H9 (cell line): ENCODE results near the gene CUEDC1. TPM values are rescaled to one million over a fixed set of nuclear protein-coding genes. Genes with fewer than 3 reads are reported as not detected.
"Not testable (repeated sequence)": the region's sequence is repeated elsewhere in the genome, so short reads cannot be mapped to it uniquely, and the experiment has no call there.

Experiments used
- DNase-seq: peaks from one replicate; pipeline ENCODE4 v3.0.0-alpha.2; 2017
- H2AFZ ChIP-seq: one replicate; pipeline ENCODE4 v1.6.1; 2013; ENCODE audit warnings: mild to moderate bottlenecking, low read length, control low read depth, moderate library complexity
- H2AK5ac ChIP-seq: 2 replicates; pipeline ENCODE4 v1.6.1; 2013; ENCODE audit warnings: low read length, control low read depth, mixed read lengths; ENCODE audit not compliant: insufficient read length
- H2BK120ac ChIP-seq: one replicate; pipeline ENCODE4 v1.6.1; 2013; ENCODE audit warnings: low read depth, mild to moderate bottlenecking, low read length, control low read depth, inconsistent platforms; ENCODE audit not compliant: poor library complexity, severe bottlenecking
- H2BK12ac ChIP-seq: 2 replicates; pipeline ENCODE4 v1.6.1; 2013; ENCODE audit warnings: low read length, control low read depth, mixed read lengths, low read depth; ENCODE audit not compliant: insufficient read length
- H2BK15ac ChIP-seq: 2 replicates; pipeline ENCODE4 v1.6.1; 2013; ENCODE audit warnings: low read depth, low read length, control low read depth
- H2BK20ac ChIP-seq: one replicate; pipeline ENCODE4 v1.6.1; 2013; ENCODE audit warnings: low read depth, mild to moderate bottlenecking, low read length, control low read depth, inconsistent platforms; ENCODE audit not compliant: poor library complexity, severe bottlenecking
- H2BK5ac ChIP-seq: 2 replicates; pipeline ENCODE4 v1.6.1; 2013; ENCODE audit warnings: low read length, control low read depth, mixed read lengths; ENCODE audit not compliant: insufficient read length
- H3K14ac ChIP-seq: 2 replicates; pipeline ENCODE4 v1.6.1; 2013; ENCODE audit warnings: low read length, control low read depth; ENCODE audit not compliant: insufficient read depth
- H3K18ac ChIP-seq: 2 replicates; pipeline ENCODE4 v1.6.1; 2013; ENCODE audit warnings: low read depth, mild to moderate bottlenecking, mixed read lengths, low read length, control low read depth; ENCODE audit not compliant: insufficient read length
- H3K23ac ChIP-seq: 2 replicates; pipeline ENCODE4 v1.6.1; 2013; ENCODE audit warnings: low read length, control low read depth, mixed read lengths, low read depth; ENCODE audit not compliant: insufficient read length
- H3K23me2 ChIP-seq: 2 replicates; pipeline ENCODE4 v1.6.1; 2013; ENCODE audit warnings: low read depth, mild to moderate bottlenecking, mixed read lengths, low read length, control low read depth; ENCODE audit not compliant: insufficient read length, poor library complexity, severe bottlenecking
- H3K27ac ChIP-seq: 2 replicates; pipeline ENCODE4 v1.5.1; 2013; ENCODE audit warnings: low read length, control low read depth, mixed read lengths, low read depth; ENCODE audit not compliant: insufficient read length
- H3K27me3 ChIP-seq: 2 replicates; pipeline ENCODE4 v1.6.1; 2013; ENCODE audit warnings: low read length, control low read depth, inconsistent platforms; ENCODE audit not compliant: insufficient read depth
- H3K4ac ChIP-seq: 2 replicates; pipeline ENCODE4 v1.6.1; 2013; ENCODE audit warnings: low read depth, mild to moderate bottlenecking, control low read depth, inconsistent platforms, low read length, moderate library complexity
- H3K4me1 ChIP-seq: 2 replicates; pipeline ENCODE4 v1.6.1; 2013; ENCODE audit warnings: low read length, control low read depth, inconsistent platforms; ENCODE audit not compliant: insufficient read depth
- H3K4me2 ChIP-seq: 2 replicates; pipeline ENCODE4 v1.6.1; 2013; ENCODE audit warnings: low read length, control low read depth, mixed read lengths; ENCODE audit not compliant: insufficient read length, insufficient read depth
- H3K56ac ChIP-seq: 2 replicates; pipeline ENCODE4 v1.6.1; 2013; ENCODE audit warnings: low read depth, mild to moderate bottlenecking, mixed read lengths, low read length, control low read depth; ENCODE audit not compliant: insufficient read length
- H3K79me1 ChIP-seq: 2 replicates; pipeline ENCODE4 v1.6.1; 2013; ENCODE audit warnings: low read depth, mild to moderate bottlenecking, moderate library complexity, low read length, control low read depth, inconsistent platforms; ENCODE audit not compliant: insufficient read depth, poor library complexity, severe bottlenecking
- H3K79me2 ChIP-seq: 2 replicates; pipeline ENCODE4 v1.6.1; 2013; ENCODE audit warnings: low read length, control low read depth, inconsistent platforms; ENCODE audit not compliant: insufficient read depth
- H3K9ac ChIP-seq: 2 replicates; pipeline ENCODE4 v1.6.1; 2013; ENCODE audit warnings: low read length, control low read depth, mixed read lengths; ENCODE audit not compliant: insufficient read length; ENCODE audit errors: extremely low read depth
- H3K9me3 ChIP-seq: one replicate; pipeline ENCODE4 v1.6.1; 2013; ENCODE audit warnings: low read depth, low read length, inconsistent platforms; ENCODE audit not compliant: control insufficient read depth
- H3T11ph ChIP-seq: one replicate; pipeline ENCODE4 v1.6.1; 2013; ENCODE audit warnings: mild to moderate bottlenecking, low read length, control low read depth, inconsistent platforms
- H4K20me1 ChIP-seq: one replicate; pipeline ENCODE4 v1.6.1; 2013; ENCODE audit not compliant: control insufficient read depth, insufficient read length, insufficient read depth
- H4K5ac ChIP-seq: 2 replicates; pipeline ENCODE4 v1.6.1; 2013; ENCODE audit warnings: low read depth, mild to moderate bottlenecking, mixed read lengths, low read length, control low read depth; ENCODE audit not compliant: insufficient read length
- H4K8ac ChIP-seq: replicated peaks from 2 replicates; pipeline ENCODE4 v1.6.1; 2013; ENCODE audit warnings: low read length, control low read depth, mixed read lengths, low read depth; ENCODE audit not compliant: insufficient read length
- H4K91ac ChIP-seq: 2 replicates; pipeline ENCODE4 v1.6.1; 2013; ENCODE audit warnings: low read depth, mild to moderate bottlenecking, moderate library complexity, mixed read lengths, low read length, control low read depth; ENCODE audit not compliant: insufficient read length
- H3K27ac Mint-ChIP-seq, 3 experiments: 2 replicates in 2 of 3; 3 replicates in 1 of 3; pipeline ENCODE4 v1.8.0; 2020 to 2021; ENCODE audit warnings: mixed read lengths in 3 of 3, mild to moderate bottlenecking in 1 of 3, moderate library complexity in 1 of 3
- H3K27me3 Mint-ChIP-seq: 2 replicates; pipeline ENCODE4 v1.8.0; 2021; ENCODE audit warnings: low read depth, mild to moderate bottlenecking, moderate library complexity, mixed read lengths
- H3K36me3 Mint-ChIP-seq, 3 experiments: 2 replicates in 2 of 3; 3 replicates in 1 of 3; pipeline ENCODE4 v1.8.0; 2020 to 2021; ENCODE audit warnings: low read depth in 3 of 3, mixed read lengths in 3 of 3; ENCODE audit not compliant: insufficient read depth in 1 of 3
- H3K4me1 Mint-ChIP-seq, 2 experiments: 2 replicates each; pipeline ENCODE4 v1.8.0; 2020; ENCODE audit warnings: mixed read lengths in 2 of 2
- H3K4me3 Mint-ChIP-seq, 2 experiments: 2 replicates in 1 of 2; 3 replicates in 1 of 2; pipeline ENCODE4 v1.8.0; 2020 to 2021; ENCODE audit warnings: mild to moderate bottlenecking in 2 of 2, mixed read lengths in 2 of 2, moderate library complexity in 1 of 2
- H3K9me3 Mint-ChIP-seq, 2 experiments: 2 replicates in 1 of 2; 3 replicates in 1 of 2; pipeline ENCODE4 v1.8.0; 2020; ENCODE audit warnings: mild to moderate bottlenecking in 2 of 2, mixed read lengths in 2 of 2, moderate library complexity in 1 of 2
- WGBS: extraction: QIAGEN DNeasy Blood & Tissue Kit; methylation state at CpG from one replicate; pipeline ENCODE4 v1.1.7; 2013; ENCODE audit warnings: missing lambda C conversion rate, low lambda C conversion rate, mixed read lengths; ENCODE audit not compliant: insufficient read length; ENCODE audit errors: extremely low coverage; 5-methylcytosine and 5-hydroxymethylcytosine counted together
- total RNA-seq: library from RNA; stranded (reverse); gene quantifications from 2 replicates; pipeline ENCODE4 v1.2.1, GENCODE V29; 2021
- TF ChIP-seq, protein P1 (sequence below): fragments of 200-600 bp; sonication (generic); conservative IDR thresholded peaks from 3 replicates; pipeline ENCODE4 v1.8.0; 2021; ENCODE audit warnings: antibody characterized with exemption, mild to moderate bottlenecking

The CUEDC1 gene
- total RNA-seq, 1 experiment from 2014 or later = 7.3 TPM

- no peak overlapping the region for H3K4me3 Mint-ChIP-seq
- Histone ChIP-seq H3K4me1 (no peaks in the 10 kb centered on the region), H2BK12ac (no peak overlapping the region), H4K20me1 (no peaks in the 10 kb centered on the region), H4K91ac (no peak overlapping the region), H3K14ac (no peak overlapping the region), H2BK15ac (no peak overlapping the region), H3K79me2 (no peaks in the 10 kb centered on the region), H3K79me1 (no peaks in the 10 kb centered on the region), H2BK5ac (no peak overlapping the region), H3K9ac (no peak overlapping the region), H3K56ac (no peak overlapping the region), H3K27me3 (no peaks in the 10 kb centered on the region), H4K8ac (no peak overlapping the region), H2AFZ (no peak overlapping the region), H3K4ac (no peak overlapping the region), H3K18ac (no peak overlapping the region), H2BK20ac (no peak overlapping the region), H2BK120ac (no peak overlapping the region), H3K27ac (no peak overlapping the region), H4K5ac (no peak overlapping the region), H3K9me3 (no peaks in the 10 kb centered on the region), H3K23me2 (no peaks in the 10 kb centered on the region), H3K23ac (no peak overlapping the region), H3K4me2 (no peak overlapping the region), H3T11ph (no peak overlapping the region), H2AK5ac (no peak overlapping the region)
- H3K36me3 Mint-ChIP-seq = peaks cover 28 to 70% (median 64%) of the 10 kb centered on the region in 3 experiments; a peak in 6 of 7 replicates
- no peaks in the 10 kb centered on the region for H3K9me3 Mint-ChIP-seq
- H3K27me3 Mint-ChIP-seq = no peaks in the 10 kb centered on the region
- no CpG with 5 or more reads among the region's 1 CpG for WGBS
- no peak for DNase-seq
- no peaks in the 10 kb centered on the region for H3K4me1 Mint-ChIP-seq
- H3K27ac Mint-ChIP-seq = no peak overlapping the region
- TF ChIP-seq, protein P1, sequence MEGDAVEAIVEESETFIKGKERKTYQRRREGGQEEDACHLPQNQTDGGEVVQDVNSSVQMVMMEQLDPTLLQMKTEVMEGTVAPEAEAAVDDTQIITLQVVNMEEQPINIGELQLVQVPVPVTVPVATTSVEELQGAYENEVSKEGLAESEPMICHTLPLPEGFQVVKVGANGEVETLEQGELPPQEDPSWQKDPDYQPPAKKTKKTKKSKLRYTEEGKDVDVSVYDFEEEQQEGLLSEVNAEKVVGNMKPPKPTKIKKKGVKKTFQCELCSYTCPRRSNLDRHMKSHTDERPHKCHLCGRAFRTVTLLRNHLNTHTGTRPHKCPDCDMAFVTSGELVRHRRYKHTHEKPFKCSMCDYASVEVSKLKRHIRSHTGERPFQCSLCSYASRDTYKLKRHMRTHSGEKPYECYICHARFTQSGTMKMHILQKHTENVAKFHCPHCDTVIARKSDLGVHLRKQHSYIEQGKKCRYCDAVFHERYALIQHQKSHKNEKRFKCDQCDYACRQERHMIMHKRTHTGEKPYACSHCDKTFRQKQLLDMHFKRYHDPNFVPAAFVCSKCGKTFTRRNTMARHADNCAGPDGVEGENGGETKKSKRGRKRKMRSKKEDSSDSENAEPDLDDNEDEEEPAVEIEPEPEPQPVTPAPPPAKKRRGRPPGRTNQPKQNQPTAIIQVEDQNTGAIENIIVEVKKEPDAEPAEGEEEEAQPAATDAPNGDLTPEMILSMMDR = no peak
Observed at GRCh38 chr17:57975044-57975443, 19.8 kb upstream of the CUEDC1 start.

DNA sequence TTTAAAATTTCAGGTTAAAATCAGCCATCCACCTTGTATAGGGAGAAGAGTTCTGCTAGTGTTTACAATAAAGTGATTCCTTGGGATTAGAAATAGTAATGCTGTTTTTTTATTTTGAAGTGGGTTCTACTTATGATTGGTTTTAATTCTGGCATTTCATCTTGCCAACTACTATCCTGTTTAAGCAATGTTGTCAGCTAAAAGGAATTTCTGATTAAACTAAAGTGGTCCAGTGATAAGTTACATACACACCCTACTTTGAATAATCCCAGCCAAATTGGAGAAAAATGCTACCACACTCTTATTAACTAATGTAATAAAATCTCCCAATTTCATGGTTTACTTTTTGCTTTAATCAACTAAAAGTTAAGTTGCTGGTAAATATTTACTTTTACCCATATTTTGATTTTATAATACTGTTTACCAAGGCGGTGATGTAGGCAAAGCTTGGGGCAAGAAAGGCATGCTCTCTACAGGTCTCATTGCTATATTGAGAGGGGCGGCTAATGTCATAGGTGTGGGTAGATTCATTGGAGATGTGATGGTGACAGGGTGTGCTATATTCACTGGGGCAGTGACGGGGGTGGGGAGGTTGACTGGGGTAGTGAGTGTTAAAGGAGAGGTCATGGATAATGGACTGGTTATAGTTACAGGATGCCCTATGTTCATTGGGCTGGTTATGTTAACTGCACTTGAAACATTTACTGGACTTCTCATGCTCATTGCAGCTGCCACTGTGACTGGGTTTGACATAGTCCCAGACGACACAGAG, 19.0 kb upstream of the CUEDC1 start:
- H2BK20ac ChIP-seq, H4K5ac ChIP-seq, H2BK5ac ChIP-seq, H3K9me3 Mint-ChIP-seq, H3K18ac ChIP-seq, H3K4me1 Mint-ChIP-seq, H3K27ac ChIP-seq, H2BK15ac ChIP-seq, H2AFZ ChIP-seq, H4K91ac ChIP-seq, H3K4ac ChIP-seq, H3K23me2 ChIP-seq, H3K4me3 Mint-ChIP-seq, H4K20me1 ChIP-seq, H3K56ac ChIP-seq, H3K27me3 ChIP-seq, H2BK120ac ChIP-seq, H3K9me3 ChIP-seq, DNase-seq, H3K79me1 ChIP-seq, H2BK12ac ChIP-seq, H3K14ac ChIP-seq, H4K8ac ChIP-seq, H2AK5ac ChIP-seq, H3K4me2 ChIP-seq, H3K9ac ChIP-seq, H3K4me1 ChIP-seq, H3K23ac ChIP-seq, H3T11ph ChIP-seq, H3K79me2 ChIP-seq, H3K27me3 Mint-ChIP-seq: not testable (repeated sequence)
- peaks cover 28 to 64% (median 57%) of the 10 kb centered on the region in 3 experiments; a peak in 6 of 7 replicates for H3K36me3 Mint-ChIP-seq
- peak overlapping the region in 1 of 3 experiments; percentile 13; a peak in 1 of 7 replicates for H3K27ac Mint-ChIP-seq
- no CpG with 5 or more reads among the region's 4 CpGs for WGBS
